GM10266 (cell line): ENCODE data around the gene PMPCA.

Experiments
- DNase-seq: peaks from one replicate; pipeline ENCODE4 v3.0.0; 2012; ENCODE audit errors: extremely low spot score
- CTCF ChIP-seq: IDR thresholded peaks from 2 replicates; pipeline ENCODE4 v1.5.1; 2012; ENCODE audit warnings: mild to moderate bottlenecking, low read depth; ENCODE audit not compliant: control insufficient read depth, insufficient read depth; ENCODE audit errors: missing control alignments

The PMPCA gene

GRCh38 chr9:136430588-136431234 is 20.3 kb downstream of the PMPCA start:
- no peak for TF ChIP-seq CTCF
- DNase-seq, result no peak

GRCh38 chr9:136431782-136432350 is 21.4 kb downstream of the PMPCA start:
- DNase-seq, result no peak
- TF ChIP-seq CTCF, result no peak

- no peak for DNase-seq
- no peak for TF ChIP-seq CTCF
Observed at GRCh38 chr9:136432591-136432990, 22.1 kb downstream of the PMPCA start.

- no peak for DNase-seq
- no peak for TF ChIP-seq CTCF
Observed at GRCh38 chr9:136433043-136433715, 22.7 kb downstream of the PMPCA start.

- no peak for TF ChIP-seq CTCF
- no peak for DNase-seq
Observed at GRCh38 chr9:136433849-136434579, 23.6 kb downstream of the PMPCA start.

- no peak for DNase-seq
- no peak for TF ChIP-seq CTCF
Observed at GRCh38 chr9:136434580-136435169, 24.2 kb downstream of the PMPCA start.
